HepG2 (cell line): ENCODE data around the gene CELSR2. TPM values are rescaled to one million over a fixed set of nuclear protein-coding genes. Genes with fewer than 3 reads are reported as not detected.

Experiments
- ARHGAP35 ChIP-seq: sonication (generic); formaldehyde crosslinking; IDR thresholded peaks from 2 replicates; pipeline ENCODE4 v1.9.0; 2022; ENCODE audit warnings: mild to moderate bottlenecking, inconsistent platforms, moderate library complexity, missing genetic modification reagents, borderline replicate concordance
- CBFB ChIP-seq: sonication (generic); formaldehyde crosslinking; IDR thresholded peaks from 2 replicates; pipeline ENCODE4 v1.4.0; 2020; ENCODE audit warnings: missing genetic modification reagents
- FOXJ3 ChIP-seq: sonication (generic); formaldehyde crosslinking; IDR thresholded peaks from 2 replicates; pipeline ENCODE4 v1.4.0; 2020; ENCODE audit warnings: missing genetic modification reagents, mild to moderate bottlenecking, borderline replicate concordance
- HOXA7 ChIP-seq: sonication (generic); formaldehyde crosslinking; IDR thresholded peaks from 2 replicates; pipeline ENCODE4 v1.8.1; 2022; ENCODE audit warnings: mild to moderate bottlenecking, missing genetic modification reagents, moderate library complexity
- IKZF1 ChIP-seq: fragments of 450-650 bp; IDR thresholded peaks from 2 replicates; pipeline ENCODE4 v1.7.1; 2016
- SAFB2 ChIP-seq: sonication (generic); formaldehyde crosslinking; IDR thresholded peaks from 2 replicates; pipeline ENCODE4 v1.5.1; 2020; ENCODE audit warnings: missing genetic modification reagents, low read depth, mild to moderate bottlenecking, borderline replicate concordance
- SMYD3 ChIP-seq: sonication (generic); formaldehyde crosslinking; IDR thresholded peaks from 2 replicates; pipeline ENCODE4 v1.8.1; 2023; ENCODE audit warnings: mild to moderate bottlenecking, missing genetic modification reagents
- SRSF9 ChIP-seq: fragments of 200-400 bp; formaldehyde crosslinking; IDR thresholded peaks from 2 replicates; pipeline ENCODE4 v1.6.1; 2018; ENCODE audit warnings: borderline replicate concordance, mild to moderate bottlenecking, low read depth, low read length; ENCODE audit not compliant: insufficient read depth, poor library complexity, severe bottlenecking
- TAF15 ChIP-seq: fragments of 200-400 bp; formaldehyde crosslinking; IDR thresholded peaks from one replicate; pipeline ENCODE4 v1.6.1; 2018; ENCODE audit warnings: mild to moderate bottlenecking, low read depth, low read length; ENCODE audit not compliant: poor library complexity, severe bottlenecking
- THAP7 ChIP-seq: sonication (generic); formaldehyde crosslinking; IDR thresholded peaks from 2 replicates; pipeline ENCODE4 v1.8.1; 2023; ENCODE audit warnings: mild to moderate bottlenecking, missing genetic modification reagents
- TOPORS ChIP-seq: sonication (generic); formaldehyde crosslinking; IDR thresholded peaks from 2 replicates; pipeline ENCODE4 v1.8.0; 2023; ENCODE audit warnings: mild to moderate bottlenecking, missing genetic modification reagents
- ZNF101 ChIP-seq: sonication (generic); formaldehyde crosslinking; IDR thresholded peaks from 2 replicates; pipeline ENCODE4 v1.4.0; 2020; ENCODE audit warnings: mild to moderate bottlenecking, low read depth, missing genetic modification reagents, borderline replicate concordance
- ZNF318 ChIP-seq: sonication (generic); formaldehyde crosslinking; IDR thresholded peaks from 2 replicates; pipeline ENCODE4 v1.4.0; 2020; ENCODE audit warnings: mild to moderate bottlenecking, missing genetic modification reagents
- ZNF33B ChIP-seq: sonication (generic); formaldehyde crosslinking; IDR thresholded peaks from 2 replicates; pipeline ENCODE4 v1.5.1; 2020; ENCODE audit warnings: mild to moderate bottlenecking, missing genetic modification reagents
- ZNF383 ChIP-seq: sonication (generic); formaldehyde crosslinking; IDR thresholded peaks from 2 replicates; pipeline ENCODE4 v1.4.0; 2020; ENCODE audit warnings: missing genetic modification reagents, mild to moderate bottlenecking, borderline replicate concordance
- ZNF788 ChIP-seq: sonication (generic); formaldehyde crosslinking; IDR thresholded peaks from 2 replicates; pipeline ENCODE4 v1.5.0; 2020; ENCODE audit warnings: mild to moderate bottlenecking, missing genetic modification reagents, borderline replicate concordance
- polyA plus RNA-seq, 8 experiments: library from polyadenylated mRNA; depleted of rRNA in 3 of 8; stranded (reverse) in 7 of 8; unstranded in 1 of 8; fragments of >200 nt; fragmentation: Illumina TruSeq in 4 of 8; extraction: Trizol in 4 of 8; gene quantifications; 2 replicates each; pipeline versions ENCODE4 v1.2.1 to v1.2.3, GENCODE V29; 2011 to 2016; ENCODE audit warnings: low read depth in 4 of 8, missing spikeins in 1 of 8, mixed read lengths in 1 of 8; ENCODE audit not compliant: insufficient read depth in 1 of 8
- total RNA-seq, 5 experiments: library from RNA; depleted of rRNA; stranded (reverse); fragments of >200 nt; fragmentation: Illumina TruSeq; extraction: Trizol; gene quantifications; 2 replicates each; pipeline ENCODE4 v1.2.3, GENCODE V29; 2016; ENCODE audit warnings: low read depth in 1 of 5
- TF ChIP-seq, protein P1 (sequence below): sonication (generic); formaldehyde crosslinking; IDR thresholded peaks from 2 replicates; pipeline ENCODE4 v1.9.0; 2021; ENCODE audit warnings: missing genetic modification reagents, borderline replicate concordance
- TF ChIP-seq, protein P2 (sequence below): sonication (generic); formaldehyde crosslinking; IDR thresholded peaks from 2 replicates; pipeline ENCODE4 v1.4.0; 2020; ENCODE audit warnings: missing genetic modification reagents

Gene CELSR2
- total and polyA plus RNA-seq, 2 of the 13 experiments (the other 11 are each of a cell fraction or from before 2014, with no cell fraction given), result 4.0 to 6.6 TPM

- TF ChIP-seq SMYD3 (no peak), ZNF318 (no peak), ZNF788 (CRISPR knock-in tag) (peak; percentile 67; the same call in 1 of the 2 replicates), CBFB (CRISPR knock-in tag) (no peak; the same call in 1 of the 2 replicates), TOPORS (CRISPR knock-in tag) (no peak), SAFB2 (CRISPR knock-in tag) (no peak), IKZF1 (no peak), ZNF33B (CRISPR knock-in tag) (no peak), TAF15 (no peak), HOXA7 (CRISPR knock-in tag) (no peak), ZNF101 (CRISPR knock-in tag) (no peak), THAP7 (CRISPR knock-in tag) (no peak), ZNF383 (no peak), ARHGAP35 (no peak), SRSF9 (no peak), FOXJ3 (CRISPR knock-in tag) (peak; percentile 51; the same call in 1 of the 2 replicates)
- TF ChIP-seq, protein P1, sequence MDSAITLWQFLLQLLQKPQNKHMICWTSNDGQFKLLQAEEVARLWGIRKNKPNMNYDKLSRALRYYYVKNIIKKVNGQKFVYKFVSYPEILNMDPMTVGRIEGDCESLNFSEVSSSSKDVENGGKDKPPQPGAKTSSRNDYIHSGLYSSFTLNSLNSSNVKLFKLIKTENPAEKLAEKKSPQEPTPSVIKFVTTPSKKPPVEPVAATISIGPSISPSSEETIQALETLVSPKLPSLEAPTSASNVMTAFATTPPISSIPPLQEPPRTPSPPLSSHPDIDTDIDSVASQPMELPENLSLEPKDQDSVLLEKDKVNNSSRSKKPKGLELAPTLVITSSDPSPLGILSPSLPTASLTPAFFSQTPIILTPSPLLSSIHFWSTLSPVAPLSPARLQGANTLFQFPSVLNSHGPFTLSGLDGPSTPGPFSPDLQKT (CRISPR knock-in tag), result no peak
- TF ChIP-seq, protein P2, sequence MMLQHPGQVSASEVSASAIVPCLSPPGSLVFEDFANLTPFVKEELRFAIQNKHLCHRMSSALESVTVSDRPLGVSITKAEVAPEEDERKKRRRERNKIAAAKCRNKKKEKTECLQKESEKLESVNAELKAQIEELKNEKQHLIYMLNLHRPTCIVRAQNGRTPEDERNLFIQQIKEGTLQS (CRISPR knock-in tag), result peak; percentile 11; the same call in 1 of the 2 replicates
These were observed 25.5 kb downstream of the CELSR2 start (continued) for GRCh38 chr1:109274533-109275476.
